Measurements from ENCODE around the gene OSMR.

- TF ChIP-seq CTCF (IDR thresholded peaks at IDR 0.05): no peak
- no peak for TF ChIP-seq POLR2A (IDR thresholded peaks at IDR 0.05)
Measured at GRCh38 chr5:38837932-38838331, 7.9 kb upstream of the OSMR start.

Measured in Peyer's patch (tissue), 4 donors.